Measurements from ENCODE around the gene ACOT8.

The ACOT8 gene

GRCh38 chr20:45848421-45848820 lies 8.8 kb downstream of the ACOT8 start:
- Histone ChIP-seq H3K4me1 (ENCODE audit: low read depth, poor library complexity, severe bottlenecking) (no peaks in the 10 kb centered on the region), H3K27ac (no peak overlapping the region), H2AFZ (ENCODE audit: low read depth) (no peak overlapping the region), H3K9ac (no peak overlapping the region), H4K20me1 (ENCODE audit: insufficient read depth) (no peaks in the 10 kb centered on the region), H3K79me2 (ENCODE audit: insufficient read depth, low read depth) (no peaks in the 10 kb centered on the region), H3K4me3 (IDR thresholded peaks at IDR 0.05; ENCODE audit: insufficient read depth, low read depth, low read length) (no peak overlapping the region), H3K36me3 (ENCODE audit: insufficient read depth) (no peaks in the 10 kb centered on the region), H3K27me3 (ENCODE audit: insufficient read depth, low read depth) (no peaks in the 10 kb centered on the region), H3K4me2 (no peak overlapping the region)
- TF ChIP-seq, protein P1, sequence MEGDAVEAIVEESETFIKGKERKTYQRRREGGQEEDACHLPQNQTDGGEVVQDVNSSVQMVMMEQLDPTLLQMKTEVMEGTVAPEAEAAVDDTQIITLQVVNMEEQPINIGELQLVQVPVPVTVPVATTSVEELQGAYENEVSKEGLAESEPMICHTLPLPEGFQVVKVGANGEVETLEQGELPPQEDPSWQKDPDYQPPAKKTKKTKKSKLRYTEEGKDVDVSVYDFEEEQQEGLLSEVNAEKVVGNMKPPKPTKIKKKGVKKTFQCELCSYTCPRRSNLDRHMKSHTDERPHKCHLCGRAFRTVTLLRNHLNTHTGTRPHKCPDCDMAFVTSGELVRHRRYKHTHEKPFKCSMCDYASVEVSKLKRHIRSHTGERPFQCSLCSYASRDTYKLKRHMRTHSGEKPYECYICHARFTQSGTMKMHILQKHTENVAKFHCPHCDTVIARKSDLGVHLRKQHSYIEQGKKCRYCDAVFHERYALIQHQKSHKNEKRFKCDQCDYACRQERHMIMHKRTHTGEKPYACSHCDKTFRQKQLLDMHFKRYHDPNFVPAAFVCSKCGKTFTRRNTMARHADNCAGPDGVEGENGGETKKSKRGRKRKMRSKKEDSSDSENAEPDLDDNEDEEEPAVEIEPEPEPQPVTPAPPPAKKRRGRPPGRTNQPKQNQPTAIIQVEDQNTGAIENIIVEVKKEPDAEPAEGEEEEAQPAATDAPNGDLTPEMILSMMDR (conservative IDR thresholded peaks at IDR 0.05; ENCODE audit: low read depth, low read length), result no peak

DNA sequence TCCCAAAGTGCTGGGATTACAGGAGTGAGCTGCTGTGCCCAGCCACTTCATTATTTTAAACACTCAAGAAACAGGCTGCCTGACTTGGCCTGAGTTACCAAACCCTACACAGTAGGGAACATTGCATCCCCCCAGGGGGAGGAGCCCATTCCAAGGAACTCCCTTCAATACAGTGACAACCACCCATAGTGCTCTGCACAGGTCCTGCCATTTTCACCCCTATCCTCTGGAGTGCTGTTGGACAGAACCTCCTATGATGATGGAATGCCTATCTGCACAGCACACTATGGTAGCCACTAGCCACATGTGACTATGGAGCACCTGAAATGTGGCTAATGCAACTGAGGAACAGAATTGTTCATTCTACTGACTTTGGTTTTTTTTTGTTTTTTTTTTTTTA lies 11.7 kb downstream of the ACOT8 start:
- no peaks in the 10 kb centered on the region for H3K27me3 ChIP-seq (ENCODE audit: insufficient read depth, low read depth)
- no peak overlapping the region for H3K27ac ChIP-seq
- H2AFZ ChIP-seq (ENCODE audit: low read depth), result no peak overlapping the region
- no peaks in the 10 kb centered on the region for H3K36me3 ChIP-seq (ENCODE audit: insufficient read depth)
- no peaks in the 10 kb centered on the region for H4K20me1 ChIP-seq (ENCODE audit: insufficient read depth)
- no peak overlapping the region for H3K4me2 ChIP-seq
- TF ChIP-seq, protein P1 (conservative IDR thresholded peaks at IDR 0.05; ENCODE audit: low read depth, low read length), result no peak
- H3K9ac ChIP-seq, result no peak overlapping the region
- H3K79me2 ChIP-seq (ENCODE audit: insufficient read depth, low read depth), result no peaks in the 10 kb centered on the region
- no peak overlapping the region for H3K4me3 ChIP-seq (IDR thresholded peaks at IDR 0.05; ENCODE audit: insufficient read depth, low read depth, low read length)
- H3K4me1 ChIP-seq (ENCODE audit: low read depth, poor library complexity, severe bottlenecking), result no peaks in the 10 kb centered on the region

DNA sequence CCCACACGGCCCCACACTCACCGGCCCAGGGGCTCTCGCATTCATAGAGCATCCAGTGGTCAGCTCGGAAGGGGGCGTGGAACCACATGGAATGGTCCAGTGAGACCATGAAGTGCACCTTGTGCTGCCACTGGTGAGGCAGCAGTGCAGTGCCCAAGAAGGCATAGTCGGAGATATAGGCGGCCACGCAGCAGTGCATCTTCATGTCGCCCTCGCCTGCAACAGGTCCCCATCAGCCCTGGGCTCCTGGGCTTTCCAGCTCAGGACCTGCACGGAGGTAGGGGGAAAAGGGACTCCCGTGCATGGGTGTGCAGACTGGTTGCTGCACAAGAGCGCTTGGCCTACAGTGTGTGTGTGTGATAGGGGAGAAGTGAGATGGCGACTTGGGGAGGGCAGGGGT lies 13.7 kb downstream of the ACOT8 start:
- H2AFZ ChIP-seq (ENCODE audit: low read depth), result no peak overlapping the region
- no peaks in the 10 kb centered on the region for H3K36me3 ChIP-seq (ENCODE audit: insufficient read depth)

GRCh38 chr20:45842169-45842812 lies 14.9 kb downstream of the ACOT8 start:
- Histone ChIP-seq H3K27me3 (ENCODE audit: insufficient read depth, low read depth) (no peaks in the 10 kb centered on the region), H3K27ac (no peak overlapping the region), H3K4me3 (IDR thresholded peaks at IDR 0.05; ENCODE audit: insufficient read depth, low read depth, low read length) (no peak overlapping the region), H3K4me1 (ENCODE audit: low read depth, poor library complexity, severe bottlenecking) (no peaks in the 10 kb centered on the region), H2AFZ (ENCODE audit: low read depth) (no peak overlapping the region), H3K36me3 (ENCODE audit: insufficient read depth) (no peaks in the 10 kb centered on the region), H4K20me1 (ENCODE audit: insufficient read depth) (no peaks in the 10 kb centered on the region), H3K79me2 (ENCODE audit: insufficient read depth, low read depth) (no peaks in the 10 kb centered on the region), H3K4me2 (no peak overlapping the region), H3K9ac (no peak overlapping the region)
- TF ChIP-seq, protein P1 (conservative IDR thresholded peaks at IDR 0.05; ENCODE audit: low read depth, low read length), result no peak

More for the DNA sequence above, 13.7 kb downstream of the ACOT8 start:
- no peak overlapping the region for H3K4me3 ChIP-seq (IDR thresholded peaks at IDR 0.05; ENCODE audit: insufficient read depth, low read depth, low read length)
- H3K4me2 ChIP-seq, result no peak overlapping the region
- no peak overlapping the region for H3K27ac ChIP-seq
- TF ChIP-seq, protein P1 (conservative IDR thresholded peaks at IDR 0.05; ENCODE audit: low read depth, low read length), result no peak
- H3K79me2 ChIP-seq (ENCODE audit: insufficient read depth, low read depth), result no peaks in the 10 kb centered on the region
- no peaks in the 10 kb centered on the region for H4K20me1 ChIP-seq (ENCODE audit: insufficient read depth)
- H3K9ac ChIP-seq, result no peak overlapping the region
- no peaks in the 10 kb centered on the region for H3K27me3 ChIP-seq (ENCODE audit: insufficient read depth, low read depth)
- H3K4me1 ChIP-seq (ENCODE audit: low read depth, poor library complexity, severe bottlenecking), result no peaks in the 10 kb centered on the region

All from KMS-11 (cell line).